Right lobe of liver (tissue), 4 donors: ENCODE data around the gene SLC39A7.

Experiments
- CTCF ChIP-seq, 4 donors: fragments of 200-600 bp in 3 of 4; fragments of 450-650 bp in 1 of 4; IDR thresholded peaks; one replicate each; pipeline versions ENCODE4 v1.5.1 to v1.8.0; 2016 to 2022; ENCODE audit warnings: antibody characterized with exemption in 4 of 4, mild to moderate bottlenecking in 2 of 4
- POLR2A ChIP-seq: fragments of 450-650 bp; IDR thresholded peaks from one replicate; pipeline ENCODE4 v1.6.1; 2017; ENCODE audit warnings: antibody characterized with exemption, mild to moderate bottlenecking
- donor health status: DM: no; HTN: no; CAD: no.
- donor health status: DM: no; HTN: no; CAD: no.
- donor health status: DM: no; HTN: yes; CAD: no.

GRCh38 chr6:33192105-33192646, 8.5 kb upstream of the SLC39A7 start, which contains the start of gene COL11A2:
- no peak for TF ChIP-seq CTCF (IDR thresholded peaks at IDR 0.05)
- TF ChIP-seq POLR2A, result no peak
